Measurements from ENCODE around the gene EEA1. TPM values are rescaled to one million over a fixed set of nuclear protein-coding genes. Genes with fewer than 3 reads are reported as not detected.

EEA1 gene
- total and polyA plus RNA-seq, 2 of the 8 experiments (the other 6 are each of a cell fraction or from before 2014, with no cell fraction given): 1.0 to 18.8 TPM

DNA sequence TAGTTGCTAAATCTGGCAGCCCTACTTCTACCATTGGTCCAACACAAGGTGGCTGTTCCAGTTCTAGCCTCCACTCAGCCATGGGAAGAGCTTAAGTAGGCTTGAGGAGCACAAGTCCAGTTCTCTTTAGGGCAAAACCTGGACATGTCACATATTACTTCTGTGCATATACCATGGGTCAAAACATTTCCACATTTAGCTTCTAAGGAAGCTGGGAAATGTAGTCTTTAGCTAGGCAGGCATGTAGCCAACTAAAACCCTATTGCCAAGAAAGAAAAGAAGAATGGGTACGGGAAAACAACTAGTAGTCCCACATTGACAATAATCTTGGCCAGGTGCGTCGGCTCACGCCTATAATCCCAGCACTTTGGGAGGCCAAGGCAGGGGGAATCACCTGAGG, 20.9 kb upstream of the EEA1 start:
- H3K4me2 ChIP-seq (ENCODE audit: insufficient read depth in 1 of 2, low read depth in 2 of 2, low read length in 2 of 2): no peak overlapping the region
- no peak for FAIRE-seq
- no peak overlapping the region for H2BK120ac ChIP-seq (replicated peaks; ENCODE audit: low read depth, low read length)
- no peak overlapping the region for H2AK5ac ChIP-seq (ENCODE audit: low read depth, low read length)
- 88% methylated on average over 4 of the region's 4 CpGs; no CpG with 5 or more reads in 1 of the 2 experiments for WGBS, 2 experiments (ENCODE audit: extremely low coverage in 1 of 2, insufficient coverage in 1 of 2, insufficient read length in 1 of 2, insufficient replicate concordance in 2 of 2, low coverage in 1 of 2, low lambda C conversion rate in 2 of 2, missing lambda C conversion rate in 1 of 2)
- no peak overlapping the region for H2BK20ac ChIP-seq (ENCODE audit: low read length)
- no peak overlapping the region for H2BK12ac ChIP-seq (ENCODE audit: low read depth, low read length)
- H3K9me3 ChIP-seq (ENCODE audit: insufficient read depth in 2 of 2, low read depth in 1 of 2, low read length in 1 of 2): no peaks in the 10 kb centered on the region
- H4K8ac ChIP-seq (ENCODE audit: extremely low read depth, insufficient read depth, low read length): no peak overlapping the region
- H2BK15ac ChIP-seq (ENCODE audit: low read length): no peak overlapping the region
- no peaks in the 10 kb centered on the region for H4K20me1 ChIP-seq (replicated peaks in 1 of 2; ENCODE audit: control insufficient read depth in 1 of 2, insufficient read depth in 2 of 2, low read length in 2 of 2)
- no peaks in the 10 kb centered on the region for H3K79me2 ChIP-seq (ENCODE audit: control insufficient read depth in 1 of 2, insufficient read depth in 2 of 2, low read length in 2 of 2)
- H4K91ac ChIP-seq (replicated peaks; ENCODE audit: insufficient read length, low read length): no peak overlapping the region
- H3K27ac ChIP-seq (ENCODE audit: low read depth, low read length): no peak overlapping the region
- H3K36me3 ChIP-seq (ENCODE audit: control insufficient read depth in 2 of 4, insufficient read depth in 4 of 4, low read length in 3 of 4): no peaks in the 10 kb centered on the region
- H3K9ac ChIP-seq (replicated peaks in 1 of 4; ENCODE audit: extremely low read depth in 1 of 4, low read depth in 3 of 4, low read length in 3 of 4): no peak overlapping the region
- no peak overlapping the region for H3K56ac ChIP-seq (replicated peaks; ENCODE audit: insufficient read length, low read depth, low read length)
- H2AFZ ChIP-seq (ENCODE audit: low read length): no peak overlapping the region
- H2BK5ac ChIP-seq (ENCODE audit: low read depth, low read length): no peak overlapping the region
- no peak overlapping the region; the same call in 1 of the 2 replicates for H3K18ac ChIP-seq (ENCODE audit: extremely low read depth, low read length)
- ChIA-PET CTCF (ENCODE audit: partially characterized antibody) (interaction anchor here (0.5 to 0.6 kb wide), 2 partner anchors 55 to 80 kb away, joined by 3 to 4 read pairs; no protein-coding TSS in a partner anchor), POLR2A (ENCODE audit: partially characterized antibody) (interaction anchor here (1.1 kb wide), 1 partner anchor 15 kb away, joined by 3 read pairs; no protein-coding TSS in a partner anchor)
- H3K14ac ChIP-seq (ENCODE audit: insufficient read length): no peak overlapping the region
- no peak for DNase-seq (ENCODE audit: low read depth in 1 of 2, low spot score in 2 of 2)
- H3K4me1 ChIP-seq (replicated peaks in 1 of 4; ENCODE audit: control insufficient read depth in 3 of 4, insufficient read depth in 4 of 4, low read length in 3 of 4): no peaks in the 10 kb centered on the region; a peak in 1 of 7 replicates
- H3K23ac ChIP-seq (ENCODE audit: insufficient read length): no peak overlapping the region
- no peak overlapping the region for H3K4ac ChIP-seq (replicated peaks; ENCODE audit: insufficient read length, low read depth, low read length)
- H3K23me2 ChIP-seq (ENCODE audit: low read depth, low read length): no peaks in the 10 kb centered on the region
- no peaks in the 10 kb centered on the region for H3K27me3 ChIP-seq (replicated peaks in 1 of 4; ENCODE audit: control insufficient read depth in 3 of 4, extremely low read depth in 1 of 4, insufficient read depth in 3 of 4, low read length in 3 of 4)
- no peaks in the 10 kb centered on the region for H3K79me1 ChIP-seq (ENCODE audit: low read depth, low read length)
- no peak overlapping the region for H4K5ac ChIP-seq (ENCODE audit: insufficient read length, low read depth, low read length)
- H3K4me3 ChIP-seq (ENCODE audit: extremely low read depth in 1 of 4, insufficient read depth in 2 of 4, low read depth in 3 of 4, low read length in 4 of 4): no peak overlapping the region
- TF ChIP-seq, protein P1, sequence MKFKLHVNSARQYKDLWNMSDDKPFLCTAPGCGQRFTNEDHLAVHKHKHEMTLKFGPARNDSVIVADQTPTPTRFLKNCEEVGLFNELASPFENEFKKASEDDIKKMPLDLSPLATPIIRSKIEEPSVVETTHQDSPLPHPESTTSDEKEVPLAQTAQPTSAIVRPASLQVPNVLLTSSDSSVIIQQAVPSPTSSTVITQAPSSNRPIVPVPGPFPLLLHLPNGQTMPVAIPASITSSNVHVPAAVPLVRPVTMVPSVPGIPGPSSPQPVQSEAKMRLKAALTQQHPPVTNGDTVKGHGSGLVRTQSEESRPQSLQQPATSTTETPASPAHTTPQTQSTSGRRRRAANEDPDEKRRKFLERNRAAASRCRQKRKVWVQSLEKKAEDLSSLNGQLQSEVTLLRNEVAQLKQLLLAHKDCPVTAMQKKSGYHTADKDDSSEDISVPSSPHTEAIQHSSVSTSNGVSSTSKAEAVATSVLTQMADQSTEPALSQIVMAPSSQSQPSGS (IDR thresholded peaks at IDR 0.05; ENCODE audit: low read length): no peak
- no peak for TF ChIP-seq CEBPB (IDR thresholded peaks at IDR 0.05; ENCODE audit: low read depth, low read length)
- TF ChIP-seq SIN3A (conservative IDR thresholded peaks at IDR 0.05 in 1 of 2, IDR thresholded peaks at IDR 0.05 in 1 of 2; ENCODE audit: low read depth in 1 of 2, low read length in 2 of 2): no peak

All from H1 (cell line).